Erythroblast (primary cell): ENCODE measurements around the gene LRBA.

Experiments
- GATA1 ChIP-seq: IDR thresholded peaks from 2 replicates; pipeline ENCODE4 v1.6.1; 2011; ENCODE audit warnings: low read depth, mild to moderate bottlenecking, control low read depth, low read length, moderate library complexity
- POLR2A ChIP-seq: IDR thresholded peaks from 2 replicates; pipeline ENCODE4 v1.6.1; 2011; ENCODE audit warnings: mild to moderate bottlenecking, low read length

DNA sequence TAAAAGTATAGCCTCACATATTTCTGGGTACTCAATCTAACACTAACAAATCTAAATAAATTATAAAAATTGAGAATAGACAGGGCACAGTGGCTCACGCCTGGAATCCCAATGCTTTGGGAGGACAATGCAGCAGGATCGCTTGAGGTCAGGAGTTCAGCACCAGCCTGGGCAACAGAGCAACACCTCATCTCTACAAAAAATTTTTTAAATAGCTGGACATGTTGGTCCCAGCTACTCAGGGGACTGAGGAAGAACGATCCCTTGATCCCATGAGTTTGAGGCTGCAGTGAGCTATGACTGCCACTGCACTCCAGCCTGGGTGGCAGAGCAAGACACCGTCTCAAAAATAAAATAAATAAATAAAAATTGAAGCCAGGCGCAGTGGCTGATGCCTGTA lies 192.7 kb downstream of the LRBA start:
- TF ChIP-seq POLR2A (no peak), GATA1 (no peak)
